ENCODE data around the gene BTBD9. TPM values are rescaled to one million over a fixed set of nuclear protein-coding genes. Genes with fewer than 3 reads are reported as not detected.

The BTBD9 gene
- total RNA-seq, 4 donors from 2014 or later = 9.2 to 16.3 (median 11.6) TPM

- no peaks in the 10 kb centered on the region for H3K27me3 ChIP-seq
- H3K36me3 ChIP-seq = no peaks in the 10 kb centered on the region
- H3K4me1 ChIP-seq = no peaks in the 10 kb centered on the region
- intact Hi-C loops (cut with DNase I) = no loop called here
- no peak overlapping the region for H3K4me3 ChIP-seq
- no peak for TF ChIP-seq CTCF (IDR thresholded peaks at IDR 0.05)
- TF ChIP-seq POLR2A (IDR thresholded peaks at IDR 0.05) = no peak
- DNase-seq = no peak
- no peaks in the 10 kb centered on the region for H3K9me3 ChIP-seq
- no peak overlapping the region for H3K27ac ChIP-seq
Measured at GRCh38 chr6:38307740-38308139, 332.0 kb downstream of the BTBD9 start.

- Histone ChIP-seq H3K27me3 (no peaks in the 10 kb centered on the region), H3K4me3 (no peak overlapping the region), H3K9me3 (no peaks in the 10 kb centered on the region), H3K27ac (no peak overlapping the region), H3K4me1 (no peaks in the 10 kb centered on the region), H3K36me3 (no peaks in the 10 kb centered on the region)
- intact Hi-C loops (cut with DNase I) = no loop called here
- no peak for DNase-seq
- TF ChIP-seq POLR2A (IDR thresholded peaks at IDR 0.05) = no peak
- TF ChIP-seq CTCF (IDR thresholded peaks at IDR 0.05) = no peak
Measured at GRCh38 chr6:38306931-38307330, 332.8 kb downstream of the BTBD9 start.

- intact Hi-C loops (cut with DNase I) = no loop called here
- Histone ChIP-seq H3K27me3 (no peaks in the 10 kb centered on the region), H3K4me1 (no peaks in the 10 kb centered on the region), H3K9me3 (no peaks in the 10 kb centered on the region), H3K4me3 (no peak overlapping the region), H3K27ac (no peak overlapping the region), H3K36me3 (no peaks in the 10 kb centered on the region)
- TF ChIP-seq CTCF (IDR thresholded peaks at IDR 0.05) (no peak), POLR2A (IDR thresholded peaks at IDR 0.05) (no peak)
- 81 to 84% methylated on average over 4 of the region's 4 CpGs for WGBS, 2 donors
- no peak for DNase-seq
Measured at GRCh38 chr6:38305995-38306681, 333.6 kb downstream of the BTBD9 start.

GRCh38 chr6:38302838-38303237 lies 336.9 kb downstream of the BTBD9 start:
- TF ChIP-seq POLR2A (IDR thresholded peaks at IDR 0.05) (no peak), CTCF (IDR thresholded peaks at IDR 0.05) (no peak)
- DNase-seq = no peak
- Histone ChIP-seq H3K27me3 (no peaks in the 10 kb centered on the region), H3K4me1 (no peaks in the 10 kb centered on the region), H3K4me3 (no peak overlapping the region), H3K9me3 (no peaks in the 10 kb centered on the region), H3K36me3 (no peaks in the 10 kb centered on the region), H3K27ac (no peak overlapping the region)
- intact Hi-C loops (cut with DNase I) = no loop called here
- WGBS, 2 donors = 71 to 74% methylated on average over 2 of the region's 2 CpGs

- TF ChIP-seq CTCF (IDR thresholded peaks at IDR 0.05) (no peak), POLR2A (IDR thresholded peaks at IDR 0.05) (no peak)
- H3K27ac ChIP-seq = no peak overlapping the region
- H3K9me3 ChIP-seq = no peaks in the 10 kb centered on the region
- 100% methylated on average over 1 of the region's 1 CpG for WGBS, 2 donors
- intact Hi-C loops (cut with DNase I) = no loop called here
- no peak overlapping the region for H3K4me3 ChIP-seq
- H3K27me3 ChIP-seq = no peaks in the 10 kb centered on the region
- no peaks in the 10 kb centered on the region for H3K36me3 ChIP-seq
- H3K4me1 ChIP-seq = no peaks in the 10 kb centered on the region
- DNase-seq = no peak
Measured at GRCh38 chr6:38302081-38302480, 337.6 kb downstream of the BTBD9 start.
